Measurements from ENCODE around the gene ATXN3L. TPM values are rescaled to one million over a fixed set of nuclear protein-coding genes. Genes with fewer than 3 reads are reported as not detected.
"Not testable (repeated sequence)": the region's sequence is repeated elsewhere in the genome, so short reads cannot be mapped to it uniquely, and the experiment has no call there.

The ATXN3L gene
- total and polyA plus RNA-seq, 7 experiments from 2014 or later = not detected

- Histone ChIP-seq H3K4me3 (ENCODE audit: low read length) (no peak overlapping the region), H3K9me3 (ENCODE audit: control insufficient read depth in 2 of 3, low read length in 3 of 3) (no peaks in the 10 kb centered on the region), H3K27ac (ENCODE audit: low read depth, low read length) (no peak overlapping the region), H3K27me3 (ENCODE audit: control insufficient read depth in 2 of 2, insufficient read depth in 2 of 2, low read length in 2 of 2) (no peaks in the 10 kb centered on the region), H3K36me3 (ENCODE audit: control insufficient read depth in 2 of 3, insufficient read depth in 3 of 3, low read length in 3 of 3) (no peaks in the 10 kb centered on the region), H3K4me1 (ENCODE audit: control insufficient read depth in 2 of 2, insufficient read depth in 2 of 2, low read length in 2 of 2) (no peaks in the 10 kb centered on the region)
- Mint-ChIP-seq H3K4me1 (no peaks in the 10 kb centered on the region), H3K4me3 (no peak overlapping the region), H3K36me3 (no peaks in the 10 kb centered on the region), H3K27ac (no peak overlapping the region), H3K9me3 (peaks cover 0 to 20% (median 0%) of the 10 kb centered on the region in 11 donors), H3K27me3 (no peaks in the 10 kb centered on the region)
- DNase-seq (no peak), ATAC-seq (no peak)
- ChIA-PET CTCF (no interaction called here), POLR2A (no interaction called here)
- intact Hi-C loops (cut with micrococcal nuclease) = no loop called here
These were observed 2.5 kb downstream of the ATXN3L start for GRCh38 chrX:13317366-13317765.

GRCh38 chrX:13311560-13311959 lies 8.3 kb downstream of the ATXN3L start:
- POLR2A ChIA-PET = no interaction called here
- Mint-ChIP-seq H3K27ac (no peak overlapping the region), H3K4me1 (no peaks in the 10 kb centered on the region), H3K9me3 (peaks cover 0 to 3% (median 0%) of the 10 kb centered on the region in 11 donors), H3K4me3 (no peak overlapping the region), H3K36me3 (no peaks in the 10 kb centered on the region), H3K27me3 (no peaks in the 10 kb centered on the region)
- no peaks in the 10 kb centered on the region for H3K4me1 ChIP-seq (ENCODE audit: control insufficient read depth in 2 of 2, insufficient read depth in 2 of 2, low read length in 2 of 2)
- intact Hi-C loops (cut with micrococcal nuclease) = no loop called here
- no peaks in the 10 kb centered on the region for H3K36me3 ChIP-seq (ENCODE audit: control insufficient read depth in 2 of 3, insufficient read depth in 3 of 3, low read length in 3 of 3)
- no peaks in the 10 kb centered on the region for H3K9me3 ChIP-seq (ENCODE audit: control insufficient read depth in 2 of 3, low read length in 3 of 3)
- DNase-seq = no peak
- CTCF ChIA-PET = interaction anchor here (0.5 kb wide), 1 partner anchor 12 kb away, joined by 9 read pairs; no protein-coding TSS in a partner anchor
- H3K27ac ChIP-seq (ENCODE audit: low read depth, low read length) = no peak overlapping the region
- ATAC-seq = no peak
- H3K27me3 ChIP-seq (ENCODE audit: control insufficient read depth in 2 of 2, insufficient read depth in 2 of 2, low read length in 2 of 2) = no peaks in the 10 kb centered on the region
- H3K4me3 ChIP-seq (ENCODE audit: low read length) = no peak overlapping the region

DNA sequence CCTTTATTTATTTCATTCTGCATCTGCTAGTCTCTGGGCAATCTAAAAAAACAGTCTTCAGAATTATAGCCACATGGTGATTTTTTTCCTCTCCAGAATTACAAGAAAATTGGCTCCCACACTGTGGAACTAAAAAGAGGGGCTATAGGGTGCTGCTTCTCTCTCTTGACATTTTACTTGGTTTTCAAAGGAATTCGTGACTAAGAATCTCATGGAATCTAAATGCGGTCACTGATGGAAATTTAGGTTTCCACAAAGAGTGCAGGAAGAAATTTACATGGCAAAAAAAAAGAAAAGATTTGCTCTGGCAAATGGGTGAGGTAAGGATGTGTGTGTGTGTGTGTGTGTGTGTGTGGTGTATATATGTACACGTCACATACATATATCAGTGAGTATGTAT lies 10.2 kb downstream of the ATXN3L start:
- intact Hi-C loops (cut with micrococcal nuclease) = no loop called here
- Mint-ChIP-seq H3K4me1 (no peaks in the 10 kb centered on the region), H3K9me3 (peaks cover 0 to 3% (median 0%) of the 10 kb centered on the region in 11 donors), H3K27ac (no peak overlapping the region), H3K27me3 (no peaks in the 10 kb centered on the region), H3K36me3 (no peaks in the 10 kb centered on the region), H3K4me3 (no peak overlapping the region)
- no peak overlapping the region for H3K4me3 ChIP-seq (ENCODE audit: low read length)
- CTCF ChIA-PET = no interaction called here
- no peaks in the 10 kb centered on the region for H3K4me1 ChIP-seq (ENCODE audit: control insufficient read depth in 2 of 2, insufficient read depth in 2 of 2, low read length in 2 of 2)
- no peaks in the 10 kb centered on the region for H3K9me3 ChIP-seq (ENCODE audit: control insufficient read depth in 2 of 3, low read length in 3 of 3)
- no peak for DNase-seq
- no peaks in the 10 kb centered on the region for H3K27me3 ChIP-seq (ENCODE audit: control insufficient read depth in 2 of 2, insufficient read depth in 2 of 2, low read length in 2 of 2)
- POLR2A ChIA-PET = no interaction called here
- H3K27ac ChIP-seq (ENCODE audit: low read depth, low read length) = no peak overlapping the region
- H3K36me3 ChIP-seq (ENCODE audit: control insufficient read depth in 2 of 3, insufficient read depth in 3 of 3, low read length in 3 of 3) = no peaks in the 10 kb centered on the region
- ATAC-seq = no peak

GRCh38 chrX:13307041-13307440 lies 12.8 kb downstream of the ATXN3L start:
- intact Hi-C loops (cut with micrococcal nuclease) = no loop called here
- POLR2A ChIA-PET = no interaction called here
- Histone ChIP-seq H3K27ac (ENCODE audit: low read depth, low read length) (no peak overlapping the region), H3K27me3 (ENCODE audit: control insufficient read depth in 2 of 2, insufficient read depth in 2 of 2, low read length in 2 of 2) (no peaks in the 10 kb centered on the region), H3K9me3 (ENCODE audit: control insufficient read depth in 2 of 3, low read length in 3 of 3) (no peaks in the 10 kb centered on the region), H3K4me1 (ENCODE audit: control insufficient read depth in 2 of 2, insufficient read depth in 2 of 2, low read length in 2 of 2) (no peaks in the 10 kb centered on the region), H3K4me3 (ENCODE audit: low read length) (no peak overlapping the region), H3K36me3 (ENCODE audit: control insufficient read depth in 2 of 3, insufficient read depth in 3 of 3, low read length in 3 of 3) (no peaks in the 10 kb centered on the region)
- Mint-ChIP-seq H3K36me3 (peaks cover 0 to 5% (median 0%) of the 10 kb centered on the region in 5 donors), H3K4me1 (peaks cover 0 to 9% (median 0%) of the 10 kb centered on the region in 7 donors), H3K27me3 (no peaks in the 10 kb centered on the region), H3K27ac (no peak overlapping the region), H3K9me3 (peaks cover 0 to 6% (median 0%) of the 10 kb centered on the region in 11 donors), H3K4me3 (no peak overlapping the region)
- CTCF ChIA-PET = no interaction called here
- no peak for ATAC-seq
- no peak for DNase-seq

DNA sequence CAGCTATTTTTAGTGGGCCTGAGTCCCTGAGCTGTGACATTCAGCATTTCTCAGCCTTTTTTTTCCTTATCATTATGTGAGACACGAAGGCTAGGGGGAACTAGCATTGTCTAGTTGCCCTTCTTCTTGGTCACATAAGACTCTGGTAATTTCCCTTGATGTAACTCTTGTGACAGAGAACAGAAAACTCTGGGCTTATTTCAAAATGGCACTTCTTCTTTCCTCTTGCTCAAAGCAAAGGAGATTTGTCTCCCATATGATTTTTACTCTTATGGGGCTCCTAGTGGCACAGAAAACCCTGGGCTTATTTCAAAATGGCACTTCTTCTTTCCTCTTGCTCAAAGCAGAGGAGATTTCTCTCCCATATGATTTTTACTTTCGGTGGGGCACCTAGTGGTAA lies 14.7 kb downstream of the ATXN3L start:
- POLR2A ChIA-PET = interaction anchor here (0.7 kb wide), 1 partner anchor 15 kb away, joined by 3 read pairs; no protein-coding TSS in a partner anchor

DNA sequence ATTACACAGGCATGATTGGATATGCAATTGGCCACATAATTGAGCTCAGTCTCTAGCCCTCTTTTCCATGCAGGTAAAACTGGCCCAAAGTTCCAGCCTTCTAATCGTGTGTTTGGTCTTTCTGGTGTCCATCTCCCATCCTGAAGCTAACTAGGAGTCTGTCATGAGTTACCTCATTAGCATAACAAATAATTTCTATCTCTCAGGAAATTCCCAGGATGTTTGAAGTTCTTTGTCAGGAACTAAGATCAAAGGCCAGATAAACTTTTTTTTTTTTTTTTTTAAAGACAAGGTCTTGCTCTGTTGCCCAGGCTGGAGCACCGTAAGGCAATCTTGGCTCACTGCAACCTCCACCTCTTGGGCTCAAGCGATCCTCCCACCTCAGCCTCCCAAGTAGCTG lies 15.8 kb downstream of the ATXN3L start:
- DNase-seq = no peak
- no peak for ATAC-seq
- H3K4me3 ChIP-seq (ENCODE audit: low read length) = no peak overlapping the region
- H3K27ac ChIP-seq (ENCODE audit: low read depth, low read length) = no peak overlapping the region
- CTCF ChIA-PET = no interaction called here
- H3K4me1 ChIP-seq (ENCODE audit: control insufficient read depth in 2 of 2, insufficient read depth in 2 of 2, low read length in 2 of 2) = no peaks in the 10 kb centered on the region
- Mint-ChIP-seq H3K4me1 (peaks cover 0 to 26% (median 4%) of the 10 kb centered on the region in 7 donors), H3K27me3 (no peaks in the 10 kb centered on the region), H3K4me3 (no peak overlapping the region), H3K36me3 (peaks cover 0 to 5% (median 0%) of the 10 kb centered on the region in 5 donors), H3K27ac (no peak overlapping the region), H3K9me3 (peaks cover 0 to 6% (median 0%) of the 10 kb centered on the region in 11 donors)
- H3K36me3 ChIP-seq (ENCODE audit: control insufficient read depth in 2 of 3, insufficient read depth in 3 of 3, low read length in 3 of 3) = no peaks in the 10 kb centered on the region
- H3K9me3 ChIP-seq (ENCODE audit: control insufficient read depth in 2 of 3, low read length in 3 of 3) = no peaks in the 10 kb centered on the region
- H3K27me3 ChIP-seq (ENCODE audit: control insufficient read depth in 2 of 2, insufficient read depth in 2 of 2, low read length in 2 of 2) = no peaks in the 10 kb centered on the region
- intact Hi-C loops (cut with micrococcal nuclease) = no loop called here
- POLR2A ChIA-PET = no interaction called here

More for the DNA sequence above, 14.7 kb downstream of the ATXN3L start:
- Histone ChIP-seq H3K36me3 (ENCODE audit: control insufficient read depth in 2 of 3, insufficient read depth in 3 of 3, low read length in 3 of 3) (no peaks in the 10 kb centered on the region), H3K27ac (ENCODE audit: low read depth, low read length) (no peak overlapping the region), H3K9me3 (ENCODE audit: control insufficient read depth in 2 of 3, low read length in 3 of 3) (no peaks in the 10 kb centered on the region), H3K4me1 (ENCODE audit: control insufficient read depth in 2 of 2, insufficient read depth in 2 of 2, low read length in 2 of 2) (no peaks in the 10 kb centered on the region), H3K27me3 (ENCODE audit: control insufficient read depth in 2 of 2, insufficient read depth in 2 of 2, low read length in 2 of 2) (no peaks in the 10 kb centered on the region), H3K4me3 (ENCODE audit: low read length) (no peak overlapping the region)
- peaks cover 0 to 5% (median 0%) of the 10 kb centered on the region in 5 donors for H3K36me3 Mint-ChIP-seq
- H3K4me1 Mint-ChIP-seq = peaks cover 0 to 26% (median 4%) of the 10 kb centered on the region in 7 donors
- no peak overlapping the region for H3K27ac Mint-ChIP-seq
- H3K4me3 Mint-ChIP-seq = no peak overlapping the region
- no peaks in the 10 kb centered on the region for H3K27me3 Mint-ChIP-seq
- ATAC-seq (no peak), DNase-seq (no peak)
- CTCF ChIA-PET = no interaction called here
- H3K9me3 Mint-ChIP-seq = peaks cover 0 to 6% (median 0%) of the 10 kb centered on the region in 11 donors
- intact Hi-C loops (cut with micrococcal nuclease) = no loop called here

GRCh38 chrX:13303248-13303647 lies 16.6 kb downstream of the ATXN3L start:
- peaks cover 0 to 26% (median 4%) of the 10 kb centered on the region in 7 donors for H3K4me1 Mint-ChIP-seq
- H3K4me1 ChIP-seq (ENCODE audit: control insufficient read depth in 2 of 2, insufficient read depth in 2 of 2, low read length in 2 of 2); H3K27ac Mint-ChIP-seq; H3K27ac ChIP-seq (ENCODE audit: low read depth, low read length); H3K36me3 Mint-ChIP-seq; H3K4me3 ChIP-seq (ENCODE audit: low read length); DNase-seq; H3K27me3 ChIP-seq (ENCODE audit: control insufficient read depth in 2 of 2, insufficient read depth in 2 of 2, low read length in 2 of 2); intact Hi-C loops (cut with micrococcal nuclease); H3K27me3 Mint-ChIP-seq; H3K9me3 Mint-ChIP-seq; H3K36me3 ChIP-seq (ENCODE audit: control insufficient read depth in 2 of 3, insufficient read depth in 3 of 3, low read length in 3 of 3); POLR2A ChIA-PET; H3K9me3 ChIP-seq (ENCODE audit: control insufficient read depth in 2 of 3, low read length in 3 of 3); ATAC-seq; H3K4me3 Mint-ChIP-seq: not testable (repeated sequence)
- CTCF ChIA-PET = interaction anchor here (0.6 kb wide), 1 partner anchor 125 kb away, joined by 3 read pairs; no protein-coding TSS in a partner anchor
